ENCODE measurements around the gene PXN. TPM values are rescaled to one million over a fixed set of nuclear protein-coding genes. Genes with fewer than 3 reads are reported as not detected.
"Not testable (repeated sequence)": the region's sequence is repeated elsewhere in the genome, so short reads cannot be mapped to it uniquely, and the experiment has no call there.

Gene PXN
- total RNA-seq, 1 experiment from 2014 or later = 40.1 TPM

- no peak for DNase-seq (ENCODE audit: extremely low read depth, low read depth)
Measured at GRCh38 chr12:120242275-120242799, 23.2 kb downstream of the PXN start.

DNA sequence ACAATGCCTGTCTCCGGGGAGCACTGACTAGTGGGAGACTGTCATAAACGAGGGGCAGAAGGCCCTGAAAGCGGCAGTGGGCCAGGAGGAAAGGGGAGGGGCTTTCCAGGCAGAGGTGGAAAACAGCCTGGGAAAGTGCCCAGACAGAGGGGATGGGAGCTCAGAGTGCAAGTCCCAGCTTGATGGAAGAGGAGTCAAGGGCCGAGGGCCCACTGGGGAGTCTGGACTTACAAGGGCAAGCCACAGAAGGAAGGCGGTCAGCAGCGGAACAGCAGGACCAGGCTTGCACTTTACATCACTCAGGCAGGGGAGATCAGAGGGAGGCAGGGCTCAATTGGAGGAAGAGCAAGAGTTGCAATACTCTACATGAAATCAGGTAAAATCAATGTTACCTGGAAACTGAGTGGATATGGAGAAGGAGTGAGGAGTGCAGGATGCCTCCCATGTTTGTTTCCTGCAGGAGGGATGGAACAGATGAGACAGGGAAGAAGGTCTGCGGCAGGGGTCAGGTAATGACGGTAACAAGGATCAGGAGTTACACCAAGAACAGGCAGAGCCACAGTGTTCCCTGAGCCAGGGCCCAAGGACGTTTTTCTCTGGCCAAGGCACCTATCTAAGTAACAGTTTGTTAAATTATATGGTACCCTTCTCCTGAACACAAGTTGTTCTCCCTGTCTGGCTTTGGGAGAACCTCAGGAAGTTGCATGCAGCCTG is 23.8 kb downstream of the PXN start:
- DNase-seq (ENCODE audit: extremely low read depth, low read depth) = no peak

- no peak for DNase-seq (ENCODE audit: extremely low read depth, low read depth)
Measured at GRCh38 chr12:120240495-120240833, 25.1 kb downstream of the PXN start.

DNA sequence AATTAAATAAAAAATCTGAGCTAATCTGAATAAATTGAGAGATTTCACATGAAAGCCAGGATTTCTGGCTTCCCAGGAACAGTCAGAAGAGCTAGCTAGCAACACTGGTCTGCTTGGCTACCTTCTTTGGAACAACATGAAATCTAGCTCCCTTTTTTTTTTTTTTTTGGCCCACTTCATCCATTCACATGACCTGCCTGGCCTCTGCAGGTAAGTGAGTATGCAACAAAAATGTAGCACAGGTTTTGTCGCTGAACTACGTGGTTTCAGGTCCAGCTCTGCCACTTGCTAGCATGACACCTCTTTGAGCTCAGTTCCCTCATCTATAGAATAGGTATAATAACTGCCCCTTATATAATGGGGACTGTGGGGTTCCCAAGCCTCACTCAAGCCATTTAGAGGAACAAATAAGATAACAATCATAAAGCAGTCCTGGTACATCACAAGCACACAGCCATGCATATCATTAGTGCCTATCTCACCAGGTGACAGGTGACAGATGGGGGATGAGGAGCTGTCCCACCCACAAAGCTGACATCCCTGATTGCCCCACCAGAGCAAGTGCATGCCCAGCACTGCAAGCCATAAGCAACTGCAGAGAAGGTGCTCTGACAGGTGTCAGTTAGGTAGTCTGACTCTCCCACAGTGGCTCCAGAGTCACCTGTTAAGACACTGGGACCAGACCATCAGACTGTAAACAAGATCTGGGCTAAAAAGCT is 25.6 kb downstream of the PXN start:
- DNase-seq (ENCODE audit: extremely low read depth, low read depth) = no peak

DNA sequence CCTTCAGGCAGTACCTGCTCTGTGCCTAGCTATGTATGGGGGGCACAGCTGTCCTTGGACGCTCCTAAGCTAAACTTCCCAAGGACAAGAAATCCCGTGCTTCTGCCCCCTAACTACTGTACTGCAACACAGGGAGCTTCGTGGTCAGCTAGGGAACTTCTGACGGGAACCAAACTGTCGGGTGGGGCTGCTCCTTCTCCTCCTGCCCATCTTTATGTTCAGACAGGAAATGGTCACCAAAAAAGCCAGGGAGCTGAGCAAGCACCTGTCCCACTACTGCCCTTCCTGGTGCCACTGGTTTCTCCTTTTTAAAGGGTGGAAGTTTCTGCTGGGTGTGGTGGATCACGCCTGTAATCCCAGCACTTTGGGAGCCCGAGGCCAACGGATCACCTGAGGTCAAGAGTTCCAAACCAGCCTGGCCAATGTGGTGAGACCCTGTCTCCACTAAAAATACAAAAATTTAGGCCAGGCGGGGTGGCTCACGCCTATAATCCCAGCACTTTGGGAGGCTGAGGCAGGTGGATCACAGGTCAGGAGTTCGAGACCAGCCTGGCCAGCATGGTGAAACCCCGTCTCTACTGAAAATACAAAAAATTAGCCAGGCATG is 26.6 kb downstream of the PXN start:
- DNase-seq (ENCODE audit: extremely low read depth, low read depth) = no peak

DNA sequence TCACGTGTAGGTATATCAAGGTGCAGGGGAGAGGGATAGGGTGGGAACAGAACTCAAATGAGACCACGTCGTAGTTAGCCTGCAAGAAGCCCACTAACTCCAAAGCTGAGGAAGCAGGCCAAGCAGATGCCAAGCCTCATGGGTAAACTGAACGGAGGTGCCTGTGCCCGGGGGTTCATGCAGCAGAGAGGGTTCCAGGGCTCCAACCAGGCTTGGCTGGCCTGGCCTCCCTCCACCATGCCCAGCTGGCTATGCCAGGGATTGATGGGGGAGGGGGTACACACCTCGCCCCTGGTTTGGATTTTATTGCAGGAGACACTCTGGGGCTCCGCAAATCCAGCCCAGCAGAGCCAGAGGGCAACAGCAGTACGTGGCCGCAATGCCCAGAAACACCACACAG is 27.3 kb downstream of the PXN start:
- DNase-seq (ENCODE audit: extremely low read depth, low read depth) = no peak

DNA sequence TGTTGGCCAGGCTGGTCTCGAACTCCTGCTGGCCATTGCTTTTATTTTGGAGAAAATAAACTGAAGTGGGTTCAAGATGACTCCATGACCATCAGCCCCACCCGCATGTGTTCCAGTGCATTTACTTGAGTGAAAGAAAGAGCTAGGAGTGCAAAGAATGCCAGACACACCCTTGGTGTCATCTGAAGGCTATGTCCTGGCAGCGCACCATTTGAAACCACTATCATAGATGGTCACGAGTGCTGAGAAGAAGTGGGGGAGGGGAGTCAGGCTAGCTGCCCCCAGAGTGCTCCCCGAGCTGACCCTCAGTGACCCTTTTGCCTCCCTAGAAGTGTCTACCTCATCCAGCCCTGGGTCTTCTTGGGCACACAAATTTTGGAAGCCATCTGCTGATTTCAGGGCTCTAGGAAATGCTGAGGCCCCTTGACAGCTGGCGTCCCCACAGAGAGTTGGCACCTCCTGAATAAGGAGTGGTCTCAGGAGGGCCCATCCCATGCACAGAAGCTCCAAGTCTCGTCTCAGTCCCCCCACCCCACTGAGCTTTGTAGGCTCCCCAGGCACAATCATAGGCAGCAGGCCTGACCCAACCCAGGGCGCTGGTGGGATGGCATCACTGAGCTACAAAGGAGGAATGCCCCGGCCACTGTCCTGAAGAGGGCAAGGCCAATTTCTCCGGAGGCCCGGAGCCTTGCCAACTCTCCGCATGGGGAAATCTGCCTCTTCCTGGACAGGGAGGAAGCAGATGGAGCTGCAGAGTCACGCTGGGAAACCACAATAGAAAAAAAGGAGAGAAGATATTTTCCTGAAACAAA is 28.0 kb downstream of the PXN start:
- peak; percentile 49 for DNase-seq (ENCODE audit: extremely low read depth, low read depth)

- DNase-seq (ENCODE audit: extremely low read depth, low read depth) = not testable (repeated sequence)
Measured at GRCh38 chr12:120236809-120237208, 28.7 kb downstream of the PXN start.

- no peak for DNase-seq (ENCODE audit: extremely low read depth, low read depth)
Measured at GRCh38 chr12:120235369-120236323, 29.9 kb downstream of the PXN start.

- DNase-seq (ENCODE audit: extremely low read depth, low read depth) = peak; percentile 81
Measured at GRCh38 chr12:120234643-120235368, 30.7 kb downstream of the PXN start.

- peak; percentile 90 for DNase-seq (ENCODE audit: extremely low read depth, low read depth)
Measured at GRCh38 chr12:120231316-120232011, 34.1 kb downstream of the PXN start.

DNA sequence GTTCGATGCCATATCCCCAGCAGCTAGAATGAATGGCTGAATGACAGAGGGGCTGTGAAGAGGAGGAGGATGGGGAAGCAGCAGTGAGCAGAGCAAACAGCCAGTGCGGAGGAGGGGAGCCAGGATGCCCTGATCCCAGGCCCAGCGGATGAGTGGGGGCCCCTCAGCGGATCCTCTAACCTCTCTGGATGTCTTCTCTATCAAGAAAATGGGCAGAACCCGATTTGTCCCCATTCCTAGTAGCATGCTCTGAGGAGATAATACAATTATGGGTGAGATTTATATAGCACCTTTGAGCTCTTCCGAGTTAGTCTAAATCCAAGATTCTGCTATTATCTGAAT is 34.6 kb downstream of the PXN start:
- no peak for DNase-seq (ENCODE audit: extremely low read depth, low read depth)

DNA sequence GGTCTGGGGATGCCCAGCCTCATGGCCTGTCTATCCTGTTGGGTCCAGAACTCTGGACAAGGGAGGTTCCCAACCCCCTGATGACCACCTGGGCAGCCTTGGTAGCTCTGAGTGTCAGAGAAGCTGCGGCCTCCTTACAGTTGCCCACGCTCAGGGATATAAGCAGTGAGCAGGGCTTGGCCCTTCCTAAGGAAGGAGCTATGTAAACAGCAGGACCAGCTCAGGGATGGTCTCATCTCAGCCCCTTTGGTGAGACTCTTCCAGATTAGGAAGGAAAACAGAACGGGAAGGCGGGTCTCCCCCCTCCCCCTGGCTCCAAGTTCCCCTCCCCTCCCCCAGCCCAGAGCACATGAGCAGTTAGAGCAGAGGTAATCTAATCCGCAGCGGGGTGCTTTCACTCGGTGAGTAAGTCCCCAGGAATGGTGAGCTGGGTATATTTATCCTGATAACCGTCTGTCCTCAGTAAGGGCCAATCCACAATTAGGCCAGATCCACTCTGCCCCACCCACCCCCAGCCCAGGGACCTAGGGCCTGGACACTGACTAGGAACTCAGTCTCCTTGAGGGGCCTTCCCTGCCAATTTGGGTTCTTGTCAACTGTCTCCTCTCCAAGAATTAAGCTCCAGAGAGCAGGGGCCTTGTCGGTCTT is 35.1 kb downstream of the PXN start:
- peak; percentile 93 for DNase-seq (ENCODE audit: extremely low read depth, low read depth)

DNA sequence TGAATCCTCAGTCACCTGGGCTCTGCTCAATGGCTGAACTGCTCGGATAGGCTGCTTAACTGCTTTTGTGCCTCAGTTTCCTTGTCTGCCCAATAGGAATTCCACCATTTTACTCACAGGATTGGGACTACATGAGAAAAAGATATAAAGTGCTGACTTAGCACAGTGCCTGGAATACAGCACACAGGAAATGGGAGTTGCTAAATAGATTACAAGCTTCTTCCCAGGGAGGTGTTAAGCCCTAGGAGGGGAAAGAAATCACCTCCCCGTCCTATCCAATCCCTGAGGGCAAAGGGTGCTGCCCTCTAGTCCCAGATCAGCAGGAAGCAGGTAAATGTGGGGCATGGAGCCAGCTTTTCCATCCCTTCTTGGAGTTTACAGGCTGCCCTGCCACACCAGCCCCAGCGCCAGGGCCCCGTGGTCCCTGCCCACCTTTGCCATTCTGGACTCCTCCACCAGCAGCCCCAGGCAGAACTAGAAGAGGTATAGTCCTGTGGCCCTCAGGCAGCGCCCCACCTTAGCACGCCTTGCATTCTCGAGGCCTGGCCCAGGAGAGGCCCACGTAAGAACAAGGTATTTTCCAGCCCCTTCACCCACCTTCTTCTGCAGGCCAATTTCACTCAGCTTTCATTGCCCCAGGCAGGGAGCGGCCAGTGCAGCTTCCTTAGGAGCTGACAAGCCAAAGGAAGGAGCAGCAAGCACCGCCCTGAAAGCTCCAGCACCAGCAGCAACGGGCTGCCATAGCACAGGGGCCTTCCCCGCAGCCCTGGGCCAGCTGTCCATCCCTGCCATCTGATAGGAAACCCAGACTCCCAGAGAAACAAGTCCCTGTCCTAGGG is 35.8 kb downstream of the PXN start:
- DNase-seq (ENCODE audit: extremely low read depth, low read depth) = peak; percentile 83

GRCh38 chr12:120229071-120229486 is 36.5 kb downstream of the PXN start:
- DNase-seq (ENCODE audit: extremely low read depth, low read depth) = peak; percentile 64

- peak; percentile 89 for DNase-seq (ENCODE audit: extremely low read depth, low read depth)
Measured at GRCh38 chr12:120228291-120229070, 37.0 kb downstream of the PXN start.

DNA sequence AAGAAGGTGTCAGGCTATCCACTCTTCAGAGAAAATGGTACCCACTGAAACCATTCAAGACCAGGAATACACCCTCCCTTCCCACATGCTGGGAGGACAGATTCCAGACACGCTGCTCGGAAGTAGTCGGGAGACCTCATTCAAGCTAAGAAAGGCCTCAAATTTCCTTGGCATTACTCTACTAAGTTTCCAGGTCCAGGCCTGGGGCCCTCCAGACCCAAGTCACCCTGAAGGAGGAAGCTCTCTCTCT is 37.6 kb downstream of the PXN start:
- no peak for DNase-seq (ENCODE audit: extremely low read depth, low read depth)

Data from NCI-H460 (cell line).